NCI-H2227 treated with DMSO at 0.1 percent for 48 hours (cell line): Measurements from ENCODE around the gene LSR.
A peak's percentile ranks its signal among the peaks of the same experiment; 100 is the strongest.

ENCODE experiments used
- DNase-seq: peaks from one replicate; lab custom pipeline; 2025; lab: John Stamatoyannopoulos, UW

LSR gene

DNA sequence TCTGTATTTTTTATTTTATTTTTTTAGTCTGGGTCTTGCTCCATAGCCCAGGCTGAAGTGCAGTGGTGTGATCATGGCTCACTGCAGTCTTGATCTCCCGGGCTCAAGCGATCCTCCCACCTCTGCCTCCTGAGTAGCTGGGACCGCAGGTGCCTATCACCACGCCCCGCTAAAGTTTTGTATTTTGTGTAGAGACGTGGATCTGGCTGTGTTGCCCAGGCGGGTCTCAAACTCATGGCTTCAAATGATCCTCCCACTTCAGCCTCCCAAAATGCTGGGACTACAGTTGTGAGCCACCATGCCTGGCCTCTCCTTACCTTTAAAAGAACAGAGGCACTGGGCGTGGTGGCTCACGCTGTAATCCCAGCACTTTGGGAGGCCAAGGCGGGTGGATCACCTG is 38.9 kb downstream of the LSR start:
- DNase-seq: no peak

DNA sequence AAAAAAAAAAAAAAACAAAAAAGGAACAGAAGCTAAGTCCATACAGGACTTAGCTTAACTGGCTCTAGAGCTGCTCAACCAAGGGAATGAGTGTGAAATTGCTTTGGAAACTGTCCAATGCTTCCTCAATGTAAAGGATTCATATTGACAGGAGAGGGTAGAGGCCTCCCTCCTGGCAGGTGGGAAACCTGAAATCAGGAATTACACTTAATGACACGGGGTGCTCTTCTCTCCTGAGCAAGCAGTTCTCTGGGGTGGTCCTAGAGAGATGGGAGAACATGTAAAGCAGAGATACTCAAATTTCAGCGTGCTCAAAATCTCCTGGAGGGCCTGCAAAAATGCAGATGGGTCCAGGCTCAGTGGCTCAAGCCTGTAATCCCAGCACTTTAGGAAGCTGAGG is 39.5 kb downstream of the LSR start:
- DNase-seq: no peak

DNA sequence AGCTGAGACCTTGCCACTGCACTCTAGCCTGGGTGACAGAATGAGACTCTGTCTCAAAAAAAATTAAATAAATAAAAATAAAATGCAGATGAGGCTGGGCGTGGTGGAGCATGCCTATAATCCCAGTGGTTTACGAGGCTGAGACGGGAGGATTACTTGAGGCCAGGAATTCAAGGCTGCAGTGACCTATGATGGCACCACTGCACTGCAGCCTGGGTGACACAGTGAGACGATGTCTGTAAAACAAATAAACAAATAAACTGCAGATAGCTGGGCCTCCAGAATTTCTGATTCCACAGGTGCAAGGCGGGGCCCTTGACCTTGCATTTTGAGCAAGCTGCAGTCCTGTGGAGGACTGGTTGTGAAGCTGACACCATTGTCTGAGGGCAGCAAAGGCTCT is 40.1 kb downstream of the LSR start:
- no peak for DNase-seq

DNA sequence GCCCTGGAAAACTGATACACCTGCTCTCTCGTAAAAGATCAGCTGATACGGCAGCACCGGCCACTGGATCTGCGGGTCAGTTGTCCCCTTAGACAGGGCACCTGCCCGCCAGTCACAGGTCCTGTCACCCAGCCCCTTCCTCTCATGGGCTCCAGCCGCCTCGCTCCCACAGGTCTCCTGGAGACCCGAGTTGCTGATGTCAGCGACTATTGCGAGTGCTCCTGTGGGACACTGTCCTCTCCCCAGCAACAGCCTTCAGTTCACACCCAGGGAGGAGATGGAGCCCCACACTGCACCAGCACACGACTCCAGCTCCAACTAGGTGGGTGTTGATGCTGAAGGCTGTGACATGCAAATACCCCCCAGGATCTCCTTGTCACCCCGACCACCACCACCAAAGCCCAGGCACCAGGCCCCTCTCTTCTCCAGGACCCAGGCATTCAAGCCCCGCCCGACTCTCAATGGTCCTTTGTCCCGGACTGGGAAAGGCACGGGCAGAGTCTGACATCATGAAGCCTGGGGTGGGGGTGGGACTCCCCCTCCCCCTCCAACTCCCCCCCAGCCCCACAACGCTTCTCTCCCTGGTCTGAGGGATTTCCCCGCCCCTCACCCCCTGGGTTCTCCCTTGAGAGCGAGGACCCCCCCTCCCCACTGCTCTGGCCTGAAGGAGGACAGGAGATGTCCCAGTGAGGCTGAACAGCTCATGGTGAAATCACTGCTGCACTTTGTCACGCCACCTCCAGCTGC is 41.8 kb downstream of the LSR start:
- DNase-seq: no peak

DNA sequence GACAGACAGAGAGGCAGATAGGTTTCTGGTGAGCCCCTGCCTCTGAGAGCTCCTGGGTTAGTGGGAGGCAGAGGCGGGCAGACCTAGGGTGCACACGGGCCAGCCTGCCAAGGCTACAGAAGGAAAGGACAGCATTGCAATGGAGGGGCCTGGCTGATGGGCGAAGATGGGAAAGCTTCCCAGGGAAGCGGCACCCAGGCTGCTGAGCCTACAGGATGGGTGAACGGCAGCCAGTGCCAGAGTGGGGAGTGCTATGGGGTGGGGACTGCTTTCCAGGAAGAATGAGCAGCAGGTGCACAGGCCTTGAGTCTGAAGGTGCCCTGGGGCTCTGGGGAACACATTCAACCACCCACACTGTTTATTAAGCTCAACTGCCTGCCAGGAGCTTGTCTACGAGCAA is 42.5 kb downstream of the LSR start:
- no peak for DNase-seq

DNA sequence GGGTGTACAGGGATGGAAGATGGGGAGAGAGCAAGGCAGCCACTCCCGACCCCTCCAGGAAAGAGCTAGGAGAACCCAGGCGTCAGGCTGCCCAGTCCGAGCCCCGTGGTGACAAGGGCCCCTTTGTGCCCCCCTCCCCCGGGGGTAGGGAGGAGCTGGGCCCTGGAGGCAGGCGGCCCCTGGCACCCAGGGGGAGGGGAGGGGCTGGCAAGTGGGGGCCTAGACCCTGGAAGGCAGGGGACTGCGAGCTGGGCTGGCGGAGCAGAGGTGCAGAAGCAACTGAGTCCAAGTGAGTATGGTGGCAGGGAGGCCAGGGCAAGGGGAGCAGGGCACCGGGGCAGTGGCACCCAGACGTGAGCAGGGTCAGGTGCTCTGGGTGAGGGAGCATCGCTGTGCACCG is 43.1 kb downstream of the LSR start, which contains the start of gene MAG:
TSS of gene MAG (plus strand) at position 246 of the 400 bp plus-strand sequence. CDS start 3,248 bp downstream, outside the sequence.
- DNase-seq: no peak

DNA sequence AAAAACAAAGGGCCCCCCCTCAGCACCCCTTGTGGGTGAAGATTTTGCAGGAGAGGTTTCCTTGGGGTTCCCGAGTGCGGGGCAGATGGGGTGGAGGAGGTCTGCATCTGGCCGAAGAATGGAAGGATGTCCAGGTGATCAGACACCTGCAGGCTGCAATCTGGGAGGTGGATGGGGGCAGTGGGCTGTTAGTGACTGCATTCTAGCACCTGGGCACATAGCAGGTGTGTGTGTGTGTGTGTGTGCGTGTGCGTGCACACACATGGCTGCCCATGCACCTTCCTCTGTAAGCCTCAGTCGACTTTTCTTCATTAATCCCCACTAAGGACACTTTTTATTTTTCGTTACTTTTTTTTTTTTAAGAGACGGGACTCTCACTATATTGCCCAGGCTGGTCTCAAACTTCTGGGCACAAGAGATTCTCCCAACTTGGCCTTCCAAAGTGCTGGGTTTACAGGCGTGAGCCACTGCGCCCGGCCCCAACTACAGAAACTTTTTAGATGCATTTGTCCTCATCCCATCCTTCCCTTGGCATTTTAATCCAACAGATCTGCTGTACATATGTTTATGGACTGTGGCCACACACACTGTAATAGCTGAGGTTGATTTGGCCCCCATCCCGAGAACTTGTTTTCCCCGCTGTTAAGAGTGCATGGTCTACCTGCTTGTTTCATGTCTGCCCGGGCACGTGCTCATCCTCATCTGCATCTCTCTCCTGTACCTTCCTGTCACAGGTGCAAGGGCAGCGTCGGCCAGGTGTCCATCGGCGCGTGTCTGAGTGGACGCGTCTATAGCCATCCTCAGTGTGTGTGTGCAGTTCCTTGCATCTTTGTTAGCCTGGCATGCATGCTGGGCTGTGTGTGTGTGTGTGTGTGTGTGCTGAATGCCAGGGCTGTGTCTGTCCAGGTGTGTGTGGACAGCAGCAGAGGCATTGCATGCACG is 43.9 kb downstream of the LSR start:
- peak; percentile 67 for DNase-seq

DNA sequence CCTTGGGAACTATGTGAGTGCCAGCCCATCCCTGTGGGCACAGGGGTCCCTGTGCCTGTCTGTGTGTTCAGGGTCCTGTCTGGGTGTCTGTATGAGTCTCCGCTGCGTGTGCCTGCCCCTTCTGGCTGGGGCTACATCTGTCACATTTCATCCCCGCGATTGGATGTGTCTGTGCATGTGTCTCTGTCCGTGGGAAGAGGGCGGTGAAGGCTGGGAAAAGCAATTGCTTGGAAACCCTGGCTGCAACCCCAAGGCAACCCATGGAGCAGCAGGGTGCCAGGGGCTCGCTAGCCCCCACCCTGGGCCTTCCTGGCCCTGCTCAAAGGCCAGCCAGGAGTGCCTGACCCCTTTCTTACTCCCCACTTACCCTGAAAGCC is 44.5 kb downstream of the LSR start:
- peak; percentile 67 for DNase-seq

DNA sequence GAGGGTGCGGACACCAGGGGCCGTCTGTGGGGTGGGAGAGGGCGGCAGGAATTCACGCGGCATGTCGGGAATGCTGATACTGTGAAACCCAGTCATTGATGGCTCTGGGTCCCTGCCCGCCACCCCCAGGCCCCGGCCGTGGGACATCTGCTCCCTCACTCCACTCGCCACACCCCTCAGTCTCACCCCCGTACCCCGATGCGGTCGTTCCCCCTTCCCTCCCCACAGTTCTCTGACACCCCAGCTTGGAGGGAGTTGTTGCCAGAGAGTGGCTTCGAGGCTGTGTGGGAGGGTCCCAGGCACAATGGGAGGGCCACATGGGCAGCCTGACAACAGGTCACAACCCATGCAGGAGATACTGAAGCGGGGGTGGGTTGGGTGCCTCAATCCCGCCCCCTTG is 45.0 kb downstream of the LSR start:
- no peak for DNase-seq

DNA sequence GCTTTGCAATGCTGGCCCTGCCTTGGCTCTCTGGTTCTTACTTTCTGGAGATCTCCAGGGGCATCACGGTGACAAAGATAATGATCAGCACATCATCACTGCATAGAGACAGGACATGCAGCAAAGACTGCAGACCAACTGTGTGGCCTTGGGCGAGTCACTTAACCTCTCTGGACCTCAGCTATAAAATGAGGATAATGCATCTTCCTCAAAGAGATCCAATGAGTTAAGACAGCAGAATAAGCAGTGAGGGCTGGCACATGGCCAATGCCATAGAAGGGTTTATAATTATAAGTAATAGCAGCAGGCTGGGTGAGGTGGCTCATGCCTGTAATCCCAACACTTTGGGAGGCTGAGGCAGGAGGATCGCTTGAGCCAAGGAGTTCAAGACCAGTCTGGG is 45.5 kb downstream of the LSR start:
- peak; percentile 38 for DNase-seq

DNA sequence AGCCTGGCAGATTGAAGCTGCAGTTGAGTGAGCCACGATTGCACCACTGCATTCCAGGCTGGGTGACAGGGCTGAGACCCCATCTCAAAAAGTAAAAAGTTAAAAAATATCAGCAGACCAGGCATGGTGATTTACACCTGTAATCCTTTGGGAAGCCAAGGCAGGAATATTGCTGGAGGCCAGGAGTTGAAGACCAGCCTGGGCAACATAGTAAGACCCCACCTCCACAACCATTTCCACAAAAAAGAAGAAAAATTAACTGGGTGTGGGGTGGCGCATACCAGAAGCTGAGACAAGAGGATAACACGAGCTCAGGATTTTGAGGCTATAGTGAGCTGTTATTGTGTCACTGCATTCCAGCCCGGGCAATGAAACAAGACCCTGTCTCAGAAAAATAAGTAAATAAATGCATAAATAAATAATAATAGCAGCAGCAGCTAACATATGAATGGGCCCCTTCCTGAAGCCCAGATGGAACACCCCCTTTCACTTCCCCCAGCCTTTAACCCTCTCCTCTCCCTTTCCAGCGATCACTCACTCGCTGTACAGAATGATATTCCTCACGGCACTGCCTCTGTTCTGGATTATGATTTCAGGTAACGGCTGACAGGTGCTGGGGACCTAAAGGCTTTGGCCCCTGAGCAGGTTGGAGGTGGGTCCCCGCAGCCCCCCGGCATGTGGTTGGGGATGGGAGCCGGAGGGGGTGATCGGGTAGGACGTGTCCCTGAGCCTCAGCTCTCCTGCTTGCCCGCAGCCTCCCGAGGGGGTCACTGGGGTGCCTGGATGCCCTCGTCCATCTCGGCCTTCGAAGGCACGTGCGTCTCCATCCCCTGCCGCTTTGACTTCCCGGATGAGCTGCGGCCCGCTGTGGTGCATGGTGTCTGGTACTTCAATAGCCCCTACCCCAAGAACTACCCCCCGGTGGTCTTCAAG is 46.3 kb downstream of the LSR start:
- no peak for DNase-seq

DNA sequence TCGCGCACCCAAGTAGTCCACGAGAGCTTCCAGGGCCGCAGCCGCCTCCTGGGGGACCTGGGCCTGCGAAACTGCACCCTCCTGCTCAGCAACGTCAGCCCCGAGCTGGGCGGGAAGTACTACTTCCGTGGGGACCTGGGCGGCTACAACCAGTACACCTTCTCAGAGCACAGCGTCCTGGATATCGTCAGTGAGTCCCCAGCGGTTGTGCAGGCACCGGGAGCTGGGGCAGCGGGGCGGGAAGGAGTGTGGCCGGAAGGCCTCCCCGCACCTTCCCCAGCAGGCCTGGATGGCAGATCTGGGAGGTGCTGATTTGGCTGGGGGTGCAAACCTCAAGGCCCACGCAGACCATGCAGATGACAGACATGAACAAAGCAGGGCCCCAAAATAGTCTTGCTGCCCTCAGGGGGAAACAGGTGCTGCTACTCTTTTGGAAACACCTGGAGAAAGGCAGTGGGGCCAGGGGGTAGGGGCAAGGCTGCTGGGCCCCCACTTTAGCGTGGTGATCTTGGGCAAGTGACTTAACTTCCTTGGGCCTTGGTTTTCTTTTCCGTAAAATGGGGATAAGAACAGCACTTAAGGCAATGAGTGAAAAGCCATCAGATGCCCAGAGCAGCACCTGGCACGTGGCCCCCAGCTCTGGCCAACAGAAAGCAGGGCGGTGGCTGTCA is 47.1 kb downstream of the LSR start:
- DNase-seq: no peak

DNA sequence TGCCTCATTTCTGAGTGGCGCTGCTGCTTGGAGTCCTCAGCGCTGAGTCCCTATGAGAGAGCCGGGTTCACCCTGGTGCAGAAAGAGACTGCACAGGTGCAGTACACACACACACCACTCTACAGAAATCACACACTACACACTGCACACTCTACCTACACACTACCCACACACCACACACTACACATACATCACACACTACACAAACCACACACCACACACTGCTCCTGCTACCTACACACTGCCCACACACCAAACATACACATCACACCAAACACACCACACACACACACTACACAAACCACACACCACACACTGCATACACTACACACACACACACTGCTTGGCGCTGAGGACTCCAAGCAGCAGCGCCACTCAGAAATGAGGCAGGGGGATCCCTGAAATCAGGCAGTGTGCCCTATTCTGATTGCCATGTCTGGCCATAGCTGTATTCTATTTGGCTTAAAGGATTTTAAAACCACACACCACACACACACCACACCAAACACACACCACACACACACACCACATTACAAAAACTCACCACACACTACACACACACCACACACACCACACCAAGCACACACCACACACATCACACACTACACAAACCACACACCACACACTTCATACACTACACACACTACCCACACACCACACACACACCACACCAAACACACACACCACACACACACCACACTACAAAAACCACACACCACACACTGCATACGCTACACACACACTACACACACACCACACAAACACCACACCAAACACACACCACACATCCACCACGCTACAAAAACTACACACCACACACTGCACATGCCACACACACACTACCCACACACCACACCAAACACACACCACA is 48.1 kb downstream of the LSR start:
- DNase-seq: no peak

DNA sequence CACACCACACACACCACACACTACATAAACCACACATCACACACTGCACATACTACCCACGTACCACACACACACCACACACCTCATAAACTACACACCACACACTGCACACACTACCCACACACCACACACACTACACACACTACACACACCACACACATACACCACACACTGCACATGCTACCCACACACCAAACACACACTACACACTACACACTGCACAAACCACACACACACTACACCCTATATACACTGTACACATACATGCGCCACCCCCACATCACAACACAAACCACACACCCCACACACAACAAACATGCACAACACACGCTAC is 48.7 kb downstream of the LSR start:
- DNase-seq: no peak

DNA sequence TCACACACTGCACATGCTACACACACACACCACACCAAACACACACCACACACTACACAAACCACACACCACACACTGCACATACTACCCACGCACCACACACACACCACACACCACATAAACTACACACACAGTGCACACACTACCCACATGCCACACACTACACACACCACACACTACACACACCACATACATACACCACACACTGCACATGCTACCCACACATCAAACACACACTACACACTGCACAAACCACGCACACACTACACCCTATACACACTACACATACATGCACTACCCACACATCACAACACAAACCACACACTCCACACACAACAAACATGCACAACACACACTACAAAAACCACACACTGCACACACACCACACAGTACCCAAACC is 49.1 kb downstream of the LSR start:
- DNase-seq: no peak

DNA sequence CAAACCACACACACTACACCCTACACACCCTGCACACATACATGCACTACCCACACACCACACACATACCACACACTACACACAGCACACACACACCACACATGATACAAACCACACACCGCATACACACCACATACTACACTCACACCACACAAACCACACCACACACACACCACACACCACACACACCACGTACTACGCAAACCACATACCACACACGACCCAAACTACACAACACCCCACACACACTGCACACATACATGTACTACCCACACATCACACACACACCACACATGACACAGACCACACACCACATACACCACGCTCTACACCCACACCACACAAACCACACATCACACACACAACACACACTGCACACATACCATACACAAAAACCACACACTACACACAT is 49.8 kb downstream of the LSR start:
- no peak for DNase-seq

DNA sequence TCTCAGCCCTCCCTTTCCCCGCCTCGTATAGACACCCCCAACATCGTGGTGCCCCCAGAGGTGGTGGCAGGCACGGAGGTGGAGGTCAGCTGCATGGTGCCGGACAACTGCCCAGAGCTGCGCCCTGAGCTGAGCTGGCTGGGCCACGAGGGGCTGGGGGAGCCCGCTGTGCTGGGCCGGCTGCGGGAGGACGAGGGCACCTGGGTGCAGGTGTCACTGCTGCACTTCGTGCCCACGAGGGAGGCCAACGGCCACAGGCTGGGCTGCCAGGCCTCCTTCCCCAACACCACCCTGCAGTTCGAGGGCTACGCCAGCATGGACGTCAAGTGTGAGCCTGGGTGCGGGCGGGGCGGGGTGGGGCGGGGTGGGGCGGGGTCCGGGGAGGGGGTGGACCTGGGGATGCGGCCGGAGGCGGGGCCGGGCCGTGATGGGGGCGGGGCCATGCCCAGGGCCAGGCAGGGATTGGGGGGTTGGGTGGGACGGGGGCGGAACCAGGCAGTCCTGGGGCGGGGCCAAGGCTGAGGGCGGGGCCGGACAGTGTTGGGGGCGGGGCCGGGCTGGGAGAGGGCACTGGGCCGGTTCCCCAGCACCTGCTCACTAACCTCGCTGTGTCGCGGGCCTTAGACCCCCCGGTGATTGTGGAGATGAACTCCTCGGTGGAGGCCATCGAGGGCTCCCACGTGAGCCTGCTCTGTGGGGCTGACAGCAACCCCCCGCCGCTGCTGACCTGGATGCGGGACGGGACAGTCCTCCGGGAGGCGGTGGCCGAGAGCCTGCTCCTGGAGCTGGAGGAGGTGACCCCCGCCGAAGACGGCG is 50.9 kb downstream of the LSR start:
- DNase-seq: no peak

DNA sequence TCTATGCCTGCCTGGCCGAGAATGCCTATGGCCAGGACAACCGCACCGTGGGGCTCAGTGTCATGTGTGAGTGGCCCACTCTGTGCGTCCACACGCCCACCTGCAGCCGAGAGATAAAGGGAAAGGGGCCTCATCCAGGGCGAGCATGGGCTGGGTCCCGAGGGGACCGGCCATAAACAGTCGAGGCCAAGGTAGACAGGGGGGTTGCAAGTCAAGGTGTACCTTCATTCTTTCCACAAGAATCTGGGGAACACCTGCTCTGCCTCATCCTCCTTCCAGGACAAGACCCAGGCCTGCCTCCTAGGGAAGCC is 51.5 kb downstream of the LSR start:
- no peak for DNase-seq

DNA sequence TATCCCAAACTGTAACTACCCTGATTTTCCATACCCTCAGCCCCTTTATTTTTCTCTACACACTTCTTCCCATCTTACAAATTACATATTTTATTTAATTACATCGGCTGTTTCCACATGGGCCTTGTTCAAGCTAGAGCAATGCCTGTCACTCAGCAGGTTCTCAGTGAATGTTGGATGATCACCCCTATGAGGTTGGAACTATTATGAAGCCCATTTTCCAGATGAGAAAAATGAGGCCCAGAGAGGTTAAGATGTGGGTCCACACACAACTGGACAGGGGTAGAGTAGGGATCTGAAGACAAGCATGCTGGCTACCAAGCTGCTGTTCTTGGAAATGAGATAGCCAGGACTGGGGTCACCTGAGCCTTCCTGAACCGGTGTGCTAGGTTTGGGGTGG is 53.2 kb downstream of the LSR start:
- DNase-seq: no peak

DNA sequence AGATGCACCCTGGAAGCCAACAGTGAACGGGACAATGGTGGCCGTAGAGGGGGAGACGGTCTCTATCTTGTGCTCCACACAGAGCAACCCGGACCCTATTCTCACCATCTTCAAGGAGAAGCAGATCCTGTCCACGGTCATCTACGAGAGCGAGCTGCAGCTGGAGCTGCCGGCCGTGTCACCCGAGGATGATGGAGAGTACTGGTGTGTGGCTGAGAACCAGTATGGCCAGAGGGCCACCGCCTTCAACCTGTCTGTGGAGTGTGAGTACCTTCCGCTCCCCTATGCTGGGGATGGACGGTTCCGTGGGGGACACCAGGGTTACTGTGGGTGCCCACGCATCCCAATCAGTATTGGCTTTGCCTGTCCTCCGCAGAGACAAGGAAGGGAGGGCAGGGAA is 53.6 kb downstream of the LSR start:
- DNase-seq: no peak
